GM12878 (cell line): Measurements from ENCODE around the gene SBF2. TPM values are rescaled to one million over a fixed set of nuclear protein-coding genes. Genes with fewer than 3 reads are reported as not detected.

Experiments used
- ATAC-seq: fragments of 200-7000 bp; cut with Tn5 transposase; 3 replicates; pipeline ENCODE4 v1.9.1; 2020; ENCODE audit warnings: mild to moderate bottlenecking, moderate library complexity
- BruUV-seq: library from RNA; stranded (reverse); fragments of 400-500 nt; replicated peaks from 2 replicates; lab custom pipeline; 2021; lab: Mats Ljungman, UMichigan
- CTCF ChIA-PET: fragments of 300-600 bp; sonication (Branson Sonifier 250); formaldehyde crosslinking; extraction: SDS; loops from one replicate; lab custom pipeline; 2021; ENCODE audit warnings: inconsistent platforms; lab: Yijun Ruan, JAX
- POLR2A ChIA-PET: fragments of 350-600 bp; formaldehyde crosslinking; extraction: SDS; loops from one replicate; lab custom pipeline; 2021; ENCODE audit warnings: inconsistent platforms; lab: Charles Lee
- RAD21 ChIA-PET: fragments of 300-600 bp; sonication (Branson Sonifier 250); formaldehyde crosslinking; loops from one replicate; lab custom pipeline; 2023; ENCODE audit warnings: antibody characterized with exemption; ENCODE audit not compliant: unreplicated experiment; lab: Charles Lee
- SMC1A ChIA-PET: fragments of 300-600 bp; sonication (Branson Sonifier 250); formaldehyde crosslinking; loops from one replicate; lab custom pipeline; 2023; ENCODE audit not compliant: unreplicated experiment, uncharacterized antibody; lab: Charles Lee
- DNase-seq: peaks from one replicate; pipeline ENCODE4 v3.0.0-alpha.2; 2011; ENCODE audit warnings: low read depth, low spot score
- FAIRE-seq: peaks from 3 replicates; lab custom pipeline; 2011; peaks lifted over from hg19 to GRCh38; lab: Jason Lieb, UNC
- H2AFZ ChIP-seq: 2 replicates; pipeline ENCODE4 v1.6.0; 2011; ENCODE audit warnings: low read depth, low read length, control low read depth; ENCODE audit not compliant: control insufficient read depth
- H3K27ac ChIP-seq: 2 replicates; pipeline ENCODE4 v1.5.1; 2011; ENCODE audit warnings: control low read depth; ENCODE audit not compliant: control insufficient read depth, insufficient read depth
- H3K27me3 ChIP-seq, 2 experiments: replicated peaks in 1 of 2; 2 replicates each; pipeline versions ENCODE4 v1.6.0 to v1.6.1; 2011; ENCODE audit warnings: low read length in 1 of 2; ENCODE audit not compliant: control insufficient read depth in 2 of 2, insufficient read depth in 2 of 2
- H3K36me3 ChIP-seq, 2 experiments: 2 replicates each; pipeline ENCODE4 v1.5.1; 2011; ENCODE audit warnings: low read length in 1 of 2; ENCODE audit not compliant: control insufficient read depth in 2 of 2, insufficient read depth in 2 of 2
- H3K4me1 ChIP-seq: 2 replicates; pipeline ENCODE4 v1.6.1; 2011; ENCODE audit warnings: mild to moderate bottlenecking, low read length, moderate library complexity, mixed read lengths; ENCODE audit not compliant: control insufficient read depth, insufficient read depth
- H3K4me2 ChIP-seq: 2 replicates; pipeline ENCODE4 v1.6.0; 2011; ENCODE audit warnings: control low read depth; ENCODE audit not compliant: control insufficient read depth, insufficient read depth
- H3K4me3 ChIP-seq: fragments of 200-600 bp; sonication (generic); 2 replicates; pipeline ENCODE4 v1.5.1; 2016
- H3K79me2 ChIP-seq: 2 replicates; pipeline ENCODE4 v1.6.0; 2011; ENCODE audit warnings: low read length; ENCODE audit not compliant: control insufficient read depth, insufficient read depth
- H3K9ac ChIP-seq: 2 replicates; pipeline ENCODE4 v1.8.0; 2011; ENCODE audit warnings: low read length, control low read depth, mixed read lengths; ENCODE audit not compliant: control insufficient read depth, insufficient read depth
- H3K9me3 ChIP-seq: replicated peaks from 3 replicates; pipeline ENCODE4 v1.5.1; 2011; ENCODE audit warnings: mild to moderate bottlenecking, low read length; ENCODE audit not compliant: control insufficient read depth, insufficient read depth
- H4K20me1 ChIP-seq: 2 replicates; pipeline ENCODE4 v1.6.0; 2011; ENCODE audit not compliant: control insufficient read depth, insufficient read depth
- BHLHE40 ChIP-seq, 2 experiments: fragments of 450-650 bp in 1 of 2; IDR thresholded peaks; 2 replicates each; pipeline ENCODE4 v1.6.1; 2011 to 2017; ENCODE audit warnings: low read depth in 2 of 2, borderline replicate concordance in 1 of 2, improper control_type of control experiment in 1 of 2, low read length in 1 of 2, mild to moderate bottlenecking in 1 of 2
- GABPA ChIP-seq: IDR thresholded peaks from 2 replicates; pipeline ENCODE4 v1.6.1; 2014; ENCODE audit warnings: antibody characterized with exemption, low read depth, mild to moderate bottlenecking, inconsistent platforms
- IKZF2 ChIP-seq, 2 experiments: fragments of 450-650 bp; IDR thresholded peaks; 2 replicates each; pipeline ENCODE4 v1.6.1; 2017; ENCODE audit warnings: mild to moderate bottlenecking in 2 of 2, moderate library complexity in 2 of 2
- IRF5 ChIP-seq: fragments of 450-650 bp; IDR thresholded peaks from 2 replicates; pipeline ENCODE4 v1.6.1; 2017; ENCODE audit warnings: borderline replicate concordance
- POU2F2 ChIP-seq: IDR thresholded peaks from 3 replicates; pipeline ENCODE4 v1.6.1; 2011; ENCODE audit warnings: low read depth, mild to moderate bottlenecking, low read length, borderline replicate concordance
- RFX5 ChIP-seq: IDR thresholded peaks from 2 replicates; pipeline ENCODE4 v1.6.1; 2011; ENCODE audit warnings: low read depth, low read length, improper control_type of control experiment
- SPI1 ChIP-seq: IDR thresholded peaks from 2 replicates; pipeline ENCODE4 v1.6.1; 2011; ENCODE audit warnings: low read depth, mild to moderate bottlenecking, low read length, moderate library complexity, borderline replicate concordance; ENCODE audit not compliant: insufficient read depth
- STAT3 ChIP-seq: IDR thresholded peaks from 2 replicates; pipeline ENCODE4 v1.6.1; 2011; ENCODE audit warnings: low read depth, low read length, improper control_type of control experiment
- ZNF687 ChIP-seq: fragments of 450-650 bp; IDR thresholded peaks from 2 replicates; pipeline ENCODE4 v1.6.1; 2017; ENCODE audit warnings: mild to moderate bottlenecking, moderate library complexity
- WGBS: methylation state at CpG from one replicate; pipeline ENCODE4 v1.1.6; 2016; ENCODE audit warnings: low lambda C conversion rate; ENCODE audit not compliant: insufficient replicate concordance, insufficient coverage; ENCODE audit errors: missing lambda C conversion rate; 5-methylcytosine and 5-hydroxymethylcytosine counted together
- in situ Hi-C: fragments of 300-500 bp; cut with MboI; formaldehyde crosslinking; loops from 9 replicates; pipeline ENCODE4 v1.14.3; 2018; ENCODE audit warnings: mixed read lengths
- intact Hi-C: fragments of 100-400 bp; cut with micrococcal nuclease; formaldehyde crosslinking; loops from one replicate; pipeline ENCODE4 v1.14.2; 2022; ENCODE audit not compliant: unreplicated experiment
- polyA plus RNA-seq, 11 experiments: library from polyadenylated mRNA; depleted of rRNA in 4 of 11; unstranded in 6 of 11; stranded (reverse) in 5 of 11; fragments of >200 nt; fragmentation: Nextera tagmentation in 4 of 11; fragmentation: Illumina TruSeq in 1 of 11; extraction: Ambion mirVana in 4 of 11; extraction: Trizol in 1 of 11; gene quantifications; 1 replicate in 1 of 11; 2 replicates in 10 of 11; pipeline versions ENCODE4 v1.2.1 to v1.2.3, GENCODE V29; 2011 to 2016; ENCODE audit warnings: inconsistent platforms in 2 of 11, missing spikeins in 2 of 11, low read depth in 1 of 11
- total RNA-seq, 4 experiments: library from RNA; depleted of rRNA in 3 of 4; stranded (reverse); fragments of >200 nt in 3 of 4; fragmentation: Illumina TruSeq in 1 of 4; extraction: Trizol in 1 of 4; gene quantifications; 2 replicates each; pipeline versions ENCODE4 v1.2.1 to v1.2.3, GENCODE V29; 2013 to 2021

Gene SBF2
- total and polyA plus RNA-seq, 10 of the 15 experiments (the other 5 are each of a cell fraction or from before 2014, with no cell fraction given) = 0.24 to 2.3 (median 1.1) TPM

- Histone ChIP-seq H3K27ac (no peak overlapping the region), H3K79me2 (no peaks in the 10 kb centered on the region), H4K20me1 (no peaks in the 10 kb centered on the region), H3K4me3 (no peak overlapping the region), H3K9me3 (no peaks in the 10 kb centered on the region), H2AFZ (no peak overlapping the region), H3K27me3 (peaks cover 5 to 7% of the 10 kb centered on the region in 2 experiments), H3K36me3 (no peaks in the 10 kb centered on the region), H3K4me2 (no peak overlapping the region), H3K9ac (no peak overlapping the region), H3K4me1 (no peaks in the 10 kb centered on the region)
- BruUV-seq = no TSS peak
- in situ Hi-C loops (no loop called here), intact Hi-C loops (no loop called here)
- ChIA-PET SMC1A (interaction anchor here (0.8 to 1.3 kb wide), 3 partner anchors 8 to 26 kb away, joined by 3 read pairs; no protein-coding TSS in a partner anchor), CTCF (interaction anchor here (1.2 to 1.3 kb wide), 2 partner anchors 16 to 80 kb away, joined by 4 read pairs; no protein-coding TSS in a partner anchor), RAD21 (no interaction called here), POLR2A (interaction anchor here (1.1 kb wide), 1 partner anchor 10 kb away, joined by 3 read pairs; no protein-coding TSS in a partner anchor)
- FAIRE-seq (no peak), ATAC-seq (no peak), DNase-seq (no peak)
- TF ChIP-seq IRF5 (no peak), BHLHE40 (IDR thresholded peaks at IDR 0.05; ENCODE audit: borderline replicate concordance in 1 of 2, low read depth in 2 of 2, low read length in 1 of 2) (no peak), POU2F2 (no peak), ZNF687 (no peak), IKZF2 (IDR thresholded peaks at IDR 0.05) (no peak), SPI1 (no peak), RFX5 (no peak), STAT3 (no peak), GABPA (no peak)
- 57% methylated on average over 9 of the region's 9 CpGs for WGBS
Measured at GRCh38 chr11:10287766-10288715, 6.0 kb downstream of the SBF2 start.
